Measurements from ENCODE around the gene EEPD1.

Gene EEPD1

DNA sequence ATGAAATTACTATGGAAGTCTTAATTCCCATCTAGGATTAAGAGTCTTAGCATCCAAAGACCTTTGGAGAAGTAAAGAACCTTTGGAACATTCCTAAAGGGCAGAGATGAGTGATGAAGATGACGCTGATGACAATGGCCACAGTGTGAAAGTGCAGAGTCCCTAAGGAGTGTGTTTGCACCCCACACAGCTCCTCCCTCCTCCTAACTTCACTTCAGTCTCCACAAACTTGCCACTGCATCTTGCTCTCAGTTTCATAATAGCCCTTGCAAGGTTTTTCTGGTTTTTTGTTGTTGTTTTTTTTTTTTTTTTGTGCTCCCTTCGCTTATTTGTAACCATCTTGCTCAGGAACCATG is 119.1 kb downstream of the EEPD1 start (continued):
- TF ChIP-seq TSHZ1 (tag by site-specific recombination; IDR thresholded peaks at IDR 0.05; ENCODE audit: borderline replicate concordance) = no peak

- Histone ChIP-seq H3K4me3 (ENCODE audit: low read depth, low read length) (no peak overlapping the region), H3K27ac (ENCODE audit: extremely low read depth, low read depth, low read length) (no peak overlapping the region), H3K9me3 (ENCODE audit: control insufficient read depth, insufficient read depth, low read depth, low read length) (no peaks in the 10 kb centered on the region), H3K4me1 (ENCODE audit: control insufficient read depth, insufficient read depth, low read length) (no peaks in the 10 kb centered on the region; the same call in none of the 2 replicates), H3K36me3 (ENCODE audit: control insufficient read depth in 2 of 2, insufficient read depth in 1 of 2, low read length in 2 of 2) (no peaks in the 10 kb centered on the region)
- ChIA-PET POLR2A (interaction anchor here (1.2 kb wide), 1 partner anchor 14 kb away, joined by 3 read pairs; no protein-coding TSS in a partner anchor), CTCF (interaction anchor here (0.6 to 0.8 kb wide), 3 partner anchors 9 to 1119 kb away, joined by 3 read pairs; no protein-coding TSS in a partner anchor)
- TF ChIP-seq ZSCAN4 (tag by site-specific recombination; IDR thresholded peaks at IDR 0.05) (0 out of 2 replicates have a peak, but pooled peaks have one; percentile 24), TRIM28 (IDR thresholded peaks at IDR 0.05; ENCODE audit: borderline replicate concordance, low read length) (no peak)
These were observed 119.7 kb downstream of the EEPD1 start for GRCh38 chr7:36272567-36273269.

DNA sequence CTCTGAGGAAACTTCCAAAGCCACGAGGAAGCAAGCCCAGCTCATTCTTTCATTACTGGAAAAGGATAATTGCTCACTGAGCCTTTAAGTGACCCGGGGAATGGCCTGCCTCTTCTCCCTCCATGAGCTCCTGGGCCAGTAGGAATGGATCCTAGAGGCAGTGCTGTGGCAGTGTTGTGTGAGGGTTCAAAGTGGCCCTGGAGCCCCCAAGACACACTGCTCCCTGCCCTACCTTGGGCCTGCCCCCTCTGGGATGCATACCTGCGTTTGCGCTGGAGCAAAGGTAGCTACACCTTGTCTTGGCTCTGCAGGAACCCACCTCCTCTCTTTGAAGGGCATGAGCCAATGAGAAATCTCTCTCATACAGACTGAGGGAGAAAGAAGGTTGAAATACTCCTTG is 120.8 kb downstream of the EEPD1 start:
- no peaks in the 10 kb centered on the region for H3K9me3 ChIP-seq (ENCODE audit: control insufficient read depth, insufficient read depth, low read depth, low read length)
- no peak for TF ChIP-seq ZNF658 (tag by site-specific recombination; IDR thresholded peaks at IDR 0.05)
- no peak for TF ChIP-seq OVOL3 (tag by site-specific recombination; IDR thresholded peaks at IDR 0.05)
- TF ChIP-seq ZSCAN4 (tag by site-specific recombination; IDR thresholded peaks at IDR 0.05) = no peak
- TF ChIP-seq ZNF133 (tag by site-specific recombination; IDR thresholded peaks at IDR 0.05) = no peak
- no peak for TF ChIP-seq ZFHX2 (tag by site-specific recombination; conservative IDR thresholded peaks at IDR 0.05)
- no peak for TF ChIP-seq ZNF701 (tag by site-specific recombination; IDR thresholded peaks at IDR 0.05)
- no peak for TF ChIP-seq ZNF510 (tag by site-specific recombination; IDR thresholded peaks at IDR 0.05; ENCODE audit: insufficient replicate concordance)
- TF ChIP-seq MZF1 (tag by site-specific recombination; IDR thresholded peaks at IDR 0.05; ENCODE audit: borderline replicate concordance) = no peak
- TF ChIP-seq ZNF555 (tag by site-specific recombination; conservative IDR thresholded peaks at IDR 0.05) = no peak
- no peak for TF ChIP-seq ZNF416 (tag by site-specific recombination; IDR thresholded peaks at IDR 0.05)
- no peak for TF ChIP-seq ZNF76 (tag by site-specific recombination; IDR thresholded peaks at IDR 0.05; ENCODE audit: borderline replicate concordance, low read depth)
- TF ChIP-seq TCF7L2 (IDR thresholded peaks at IDR 0.05; ENCODE audit: borderline replicate concordance, low read depth, low read length) = no peak
- no peak for TF ChIP-seq KLF16 (tag by site-specific recombination; IDR thresholded peaks at IDR 0.05)
- POLR2A ChIA-PET = interaction anchor here (0.5 kb wide), 1 partner anchor 119 kb away, joined by 3 read pairs; no protein-coding TSS in a partner anchor
- H3K4me1 ChIP-seq (ENCODE audit: control insufficient read depth, insufficient read depth, low read length) = peaks cover 9% of the 10 kb centered on the region
- H3K4me3 ChIP-seq (ENCODE audit: low read depth, low read length) = no peak overlapping the region
- CTCF ChIA-PET = interaction anchor here (0.8 kb wide), 1 partner anchor 150 kb away, joined by 3 read pairs; no protein-coding TSS in a partner anchor
- H3K36me3 ChIP-seq (ENCODE audit: control insufficient read depth in 2 of 2, insufficient read depth in 1 of 2, low read length in 2 of 2) = no peaks in the 10 kb centered on the region
- no peak overlapping the region for H3K27ac ChIP-seq (ENCODE audit: extremely low read depth, low read depth, low read length)
